ENCODE data around the gene LYAR. TPM values are rescaled to one million over a fixed set of nuclear protein-coding genes. Genes with fewer than 3 reads are reported as not detected.

LYAR gene
- total and polyA plus RNA-seq, 2 of the 4 experiments (the other 2 are of a cell fraction), result 5.4 to 8.2 TPM

GRCh38 chr4:4299006-4299405 lies 9.1 kb upstream of the LYAR start:
- Histone ChIP-seq H3K18ac (ENCODE audit: low read depth, low read length) (no peak overlapping the region), H3K4ac (ENCODE audit: low read depth, low read length) (no peak overlapping the region), H2AK5ac (ENCODE audit: low read depth, low read length) (no peak overlapping the region), H3K23ac (ENCODE audit: low read depth, low read length) (no peak overlapping the region), H4K5ac (ENCODE audit: low read depth, low read length) (no peak overlapping the region), H3K9ac (ENCODE audit: low read depth, low read length) (no peak overlapping the region), H3K14ac (replicated peaks; ENCODE audit: low read depth, low read length) (no peak overlapping the region), H3K79me1 (ENCODE audit: low read depth in 1 of 2, low read length in 2 of 2) (peaks cover 36 to 53% of the 10 kb centered on the region in 2 experiments), H3K27me3 (ENCODE audit: control insufficient read depth, insufficient read depth, low read length) (no peaks in the 10 kb centered on the region), H3K4me3 (ENCODE audit: insufficient read depth, low read depth, low read length) (no peak overlapping the region), H3K56ac (ENCODE audit: extremely low read depth, insufficient read depth, low read length) (no peak overlapping the region), H2BK5ac (ENCODE audit: low read depth, low read length, poor library complexity, severe bottlenecking) (no peak overlapping the region), H3K4me1 (ENCODE audit: control insufficient read depth, insufficient read depth, low read length) (no peaks in the 10 kb centered on the region), H3K9me3 (ENCODE audit: control insufficient read depth, insufficient read depth, low read length) (no peaks in the 10 kb centered on the region), H3K36me3 (ENCODE audit: control insufficient read depth, insufficient read depth, low read length) (peaks cover 14% of the 10 kb centered on the region), H2BK120ac (ENCODE audit: low read depth, low read length) (no peak overlapping the region), H2AK9ac (replicated peaks; ENCODE audit: low read depth, low read length, poor library complexity) (no peak overlapping the region), H4K20me1 (ENCODE audit: insufficient read depth, low read length) (peaks cover 17% of the 10 kb centered on the region), H4K8ac (ENCODE audit: low read depth in 2 of 2, low read length in 2 of 2) (no peak overlapping the region), H3K9me1 (ENCODE audit: insufficient read depth, low read length) (peaks cover 8% of the 10 kb centered on the region; the same call in 1 of the 2 replicates), H3K4me2 (ENCODE audit: low read depth, low read length) (no peak overlapping the region), H2BK20ac (ENCODE audit: low read depth, low read length) (no peak overlapping the region), H4K91ac (ENCODE audit: insufficient read depth, low read depth, low read length) (no peak overlapping the region), H2AFZ (replicated peaks; ENCODE audit: low read length, poor library complexity) (no peak overlapping the region), H2BK15ac (ENCODE audit: low read depth, low read length) (no peak overlapping the region), H3K27ac (ENCODE audit: insufficient read depth, low read length) (no peak overlapping the region)
- in situ Hi-C loops (cut with MboI; ENCODE audit: low sequenced_read_pairs) (no loop called here), dilution Hi-C loops (cut with HindIII; ENCODE audit: low sequenced_read_pairs, unreplicated experiment) (no loop called here), intact Hi-C loops (cut with micrococcal nuclease) (no loop called here)
- ChIA-PET CTCF (interaction anchor here (0.6 to 1.0 kb wide), 2 partner anchors 39 to 436 kb away, joined by 3 to 4 read pairs; no protein-coding TSS in a partner anchor), POLR2A (ENCODE audit: unreplicated experiment) (no interaction called here)
- DNase-seq (no peak), ATAC-seq (ENCODE audit: low read depth) (no peak)
- no peak for TF ChIP-seq MAZ (IDR thresholded peaks at IDR 0.05; ENCODE audit: borderline replicate concordance, low read depth, low read length)
- no peak for TF ChIP-seq MAFK (IDR thresholded peaks at IDR 0.05; ENCODE audit: low read depth, low read length)
- TF ChIP-seq SMC3 (IDR thresholded peaks at IDR 0.05; ENCODE audit: low read depth, low read length), result no peak
- TF ChIP-seq CTCF (conservative IDR thresholded peaks at IDR 0.05; ENCODE audit: low read depth, low read length), result no peak
- no peak for TF ChIP-seq BHLHE40 (IDR thresholded peaks at IDR 0.05; ENCODE audit: low read depth, low read length)
- no peak for TF ChIP-seq FOS (IDR thresholded peaks at IDR 0.05; ENCODE audit: low read depth, low read length)
- no peak for TF ChIP-seq RAD21 (IDR thresholded peaks at IDR 0.05; ENCODE audit: low read length)
- no peak for TF ChIP-seq USF2 (IDR thresholded peaks at IDR 0.05; ENCODE audit: low read depth, low read length)
- no peak for TF ChIP-seq RCOR1 (IDR thresholded peaks at IDR 0.05; ENCODE audit: insufficient replicate concordance, low read length)
- TF ChIP-seq POLR2A (IDR thresholded peaks at IDR 0.05; ENCODE audit: low read depth, low read length), result no peak
- TF ChIP-seq RFX5 (IDR thresholded peaks at IDR 0.05; ENCODE audit: low read depth, low read length), result no peak
- TF ChIP-seq MXI1 (IDR thresholded peaks at IDR 0.05; ENCODE audit: borderline replicate concordance, low read depth, low read length), result no peak
- no peak for TF ChIP-seq NFE2L2 (IDR thresholded peaks at IDR 0.05; ENCODE audit: low read depth, low read length)
- no peak for TF ChIP-seq CHD1 (IDR thresholded peaks at IDR 0.05; ENCODE audit: low read depth, low read length)
- TF ChIP-seq ELK1 (IDR thresholded peaks at IDR 0.05; ENCODE audit: borderline replicate concordance, low read depth, low read length), result no peak
- no peak for TF ChIP-seq CEBPB (IDR thresholded peaks at IDR 0.05; ENCODE audit: low read depth, low read length)
- no TSS peak for BruUV-seq (replicated peaks)
- 100% methylated on average over 1 of the region's 3 CpGs; no CpG with 5 or more reads in 1 of the 2 experiments for WGBS, 2 experiments (ENCODE audit: extremely low coverage in 2 of 2, insufficient read length in 1 of 2)
